ENCODE data around the gene NEXMIF. TPM values are rescaled to one million over a fixed set of nuclear protein-coding genes. Genes with fewer than 3 reads are reported as not detected.
"Not testable (repeated sequence)": the region's sequence is repeated elsewhere in the genome, so short reads cannot be mapped to it uniquely, and the experiment has no call there.

Gene NEXMIF
- total and polyA plus RNA-seq, 2 of the 8 experiments (the other 6 are each of a cell fraction or from before 2014, with no cell fraction given), result 0.18 to 0.73 TPM

DNA sequence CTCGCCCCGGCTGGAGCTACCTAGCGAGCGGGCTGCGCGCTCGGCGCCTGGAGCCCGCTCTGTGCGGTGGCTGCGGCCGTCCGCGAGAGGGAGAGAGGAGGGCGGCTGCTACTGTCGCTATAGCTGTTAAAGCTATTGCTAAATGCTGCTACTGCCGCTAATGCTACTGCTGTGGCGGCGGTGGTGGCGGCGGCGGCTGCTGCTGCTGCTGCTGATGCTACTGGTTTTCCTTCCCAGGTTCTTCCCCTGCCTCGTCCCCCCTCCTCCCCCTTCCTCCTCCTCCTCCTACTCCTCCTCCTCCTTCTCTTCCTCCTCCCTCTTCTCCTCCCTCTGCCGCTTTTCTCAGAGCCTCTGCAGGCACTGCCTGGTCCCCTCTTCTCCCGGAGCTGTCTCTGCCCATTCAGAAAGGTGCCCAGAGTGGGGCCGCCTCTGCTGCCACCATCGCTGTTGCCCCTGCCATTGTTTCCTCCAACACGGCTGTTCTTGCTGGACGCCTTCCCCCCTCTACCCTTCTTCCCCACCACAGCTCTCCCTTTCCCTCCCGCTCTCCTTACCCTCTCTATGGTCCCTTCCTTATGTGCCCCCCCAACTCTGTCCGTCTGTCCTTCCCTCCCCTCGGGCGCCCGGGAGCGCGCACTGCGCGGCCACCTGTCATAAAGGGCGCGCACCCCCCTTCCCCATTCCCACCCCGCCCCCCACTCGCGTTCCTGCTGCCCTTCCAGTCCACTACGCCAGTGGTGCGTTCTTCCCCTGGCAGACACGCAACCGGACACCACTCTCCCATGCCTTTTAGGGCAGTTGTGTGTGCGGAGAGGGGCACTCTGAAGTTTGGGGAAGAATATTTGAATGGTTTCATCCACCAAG, at the start of gene NEXMIF (continued):
- peak; percentile 23 for TF ChIP-seq KDM4A (IDR thresholded peaks at IDR 0.05; ENCODE audit: low read depth, low read length, severe bottlenecking)

DNA sequence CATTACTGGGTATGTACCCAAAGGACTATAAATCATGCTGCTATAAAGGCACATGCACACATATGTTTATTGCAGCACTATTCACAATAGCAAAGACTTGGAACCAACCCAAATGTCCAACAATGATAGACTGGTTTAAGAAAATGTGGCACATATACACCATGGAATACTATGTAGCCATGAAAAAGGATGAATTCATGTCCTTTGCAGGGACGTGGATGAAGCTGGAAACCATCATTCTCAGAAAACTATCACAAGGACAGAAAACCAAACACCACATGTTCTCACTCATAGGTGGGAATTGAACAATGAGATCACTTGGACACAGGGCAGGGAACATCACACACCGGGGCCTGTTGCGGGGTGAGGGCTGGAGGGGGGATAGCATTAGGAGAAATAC, 36.7 kb upstream of the NEXMIF start:
- H2AK5ac ChIP-seq (ENCODE audit: low read depth, low read length); H4K8ac ChIP-seq (ENCODE audit: extremely low read depth, insufficient read depth, low read length); H2BK12ac ChIP-seq (ENCODE audit: low read depth, low read length); H3K27me3 ChIP-seq (replicated peaks in 1 of 4; ENCODE audit: control insufficient read depth in 3 of 4, extremely low read depth in 1 of 4, insufficient read depth in 3 of 4, low read length in 3 of 4); H3K56ac ChIP-seq (replicated peaks; ENCODE audit: insufficient read length, low read depth, low read length); H3K79me1 ChIP-seq (ENCODE audit: low read depth, low read length); H3K36me3 ChIP-seq (ENCODE audit: control insufficient read depth in 2 of 4, insufficient read depth in 4 of 4, low read length in 3 of 4); H3K79me2 ChIP-seq (ENCODE audit: control insufficient read depth in 1 of 2, insufficient read depth in 2 of 2, low read length in 2 of 2); H3K23ac ChIP-seq (ENCODE audit: insufficient read length); CTCF ChIA-PET (ENCODE audit: partially characterized antibody); H3K9me3 ChIP-seq (ENCODE audit: insufficient read depth in 2 of 2, low read depth in 1 of 2, low read length in 1 of 2); FAIRE-seq; H4K91ac ChIP-seq (replicated peaks; ENCODE audit: insufficient read length, low read length); H3K4me2 ChIP-seq (ENCODE audit: insufficient read depth in 1 of 2, low read depth in 2 of 2, low read length in 2 of 2); H3K4me1 ChIP-seq (replicated peaks in 1 of 4; ENCODE audit: control insufficient read depth in 3 of 4, insufficient read depth in 4 of 4, low read length in 3 of 4); H2BK20ac ChIP-seq (ENCODE audit: low read length); H3K23me2 ChIP-seq (ENCODE audit: low read depth, low read length); DNase-seq (ENCODE audit: low read depth in 1 of 2, low spot score in 2 of 2); POLR2A ChIA-PET (ENCODE audit: partially characterized antibody); H3K4ac ChIP-seq (replicated peaks; ENCODE audit: insufficient read length, low read depth, low read length); H2BK15ac ChIP-seq (ENCODE audit: low read length); H4K5ac ChIP-seq (ENCODE audit: insufficient read length, low read depth, low read length); H3K27ac ChIP-seq (ENCODE audit: low read depth, low read length); H3K18ac ChIP-seq (ENCODE audit: extremely low read depth, low read length); H4K20me1 ChIP-seq (replicated peaks in 1 of 2; ENCODE audit: control insufficient read depth in 1 of 2, insufficient read depth in 2 of 2, low read length in 2 of 2); H2AFZ ChIP-seq (ENCODE audit: low read length); H2BK5ac ChIP-seq (ENCODE audit: low read depth, low read length); H3K14ac ChIP-seq (ENCODE audit: insufficient read length); H3K4me3 ChIP-seq (ENCODE audit: extremely low read depth in 1 of 4, insufficient read depth in 2 of 4, low read depth in 3 of 4, low read length in 4 of 4); H3K9ac ChIP-seq (replicated peaks in 1 of 4; ENCODE audit: extremely low read depth in 1 of 4, low read depth in 3 of 4, low read length in 3 of 4); H2BK120ac ChIP-seq (replicated peaks; ENCODE audit: low read depth, low read length): not testable (repeated sequence)
- 82% methylated on average over 3 of the region's 3 CpGs; no CpG with 5 or more reads in 1 of the 2 experiments for WGBS, 2 experiments (ENCODE audit: extremely low coverage in 1 of 2, insufficient coverage in 1 of 2, insufficient read length in 1 of 2, insufficient replicate concordance in 2 of 2, low coverage in 1 of 2, low lambda C conversion rate in 2 of 2, missing lambda C conversion rate in 1 of 2)
